GM18498 (cell line): ENCODE data around the gene TANC1.
A peak's percentile ranks its signal among the peaks of the same experiment; 100 is the strongest.
"Not testable (repeated sequence)": the region's sequence is repeated elsewhere in the genome, so short reads cannot be mapped to it uniquely, and the experiment has no call there.

Source experiments
- ATAC-seq: cut with Tn5 transposase; IDR thresholded peaks from one replicate; pipeline ENCODE4 v1.9.1; 2021; ENCODE audit warnings: mild to moderate bottlenecking, moderate library complexity; ENCODE audit not compliant: unreplicated experiment

Gene TANC1

GRCh38 chr2:159082119-159082518, 113.7 kb downstream of the TANC1 start:
- no peak for ATAC-seq

DNA sequence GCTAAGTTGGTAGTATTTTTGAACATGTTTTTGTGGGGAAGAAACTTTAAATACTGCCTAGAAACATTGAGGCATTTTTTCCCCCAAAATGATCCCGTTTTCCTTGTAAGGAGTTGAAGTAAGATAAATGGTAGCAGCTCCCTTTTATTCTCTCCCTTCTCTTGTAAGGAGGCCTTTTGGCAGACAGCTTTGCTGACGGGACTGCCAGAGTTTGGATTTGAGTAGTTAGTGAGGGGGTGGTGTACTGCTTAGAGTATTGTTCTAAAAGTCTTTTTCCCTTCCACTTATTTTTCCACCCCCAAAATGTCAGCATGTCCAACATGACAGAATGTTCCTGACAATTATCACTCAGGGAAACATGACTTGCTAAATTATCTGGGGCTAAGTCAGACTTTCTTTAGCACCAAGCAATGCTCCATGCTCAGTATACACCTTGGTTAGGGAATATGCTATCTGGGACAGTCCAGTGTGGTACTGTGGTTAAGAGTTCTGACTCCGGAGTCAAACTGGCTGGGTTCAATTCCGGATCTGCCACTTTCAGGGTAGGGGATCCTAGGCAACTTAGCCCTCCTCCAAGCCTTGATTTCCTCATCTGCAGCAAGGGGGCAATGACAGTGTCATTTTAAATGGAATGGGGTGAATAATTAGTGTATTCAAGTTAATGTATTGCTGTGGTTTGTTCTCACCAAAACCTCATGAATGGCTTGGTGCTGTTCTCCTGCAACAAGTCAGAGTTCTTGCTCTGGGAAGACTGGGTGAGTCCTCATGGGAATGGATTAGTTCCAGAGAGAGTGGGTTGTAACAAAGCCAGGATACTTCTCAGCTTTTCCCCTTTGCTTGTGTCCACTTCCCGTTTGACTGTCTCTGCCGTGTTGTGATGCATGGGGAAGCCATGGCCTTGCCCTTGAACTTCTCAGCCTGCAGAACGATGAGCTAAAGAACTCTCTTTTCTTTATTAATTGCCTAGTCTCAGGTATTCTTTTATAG, 116.2 kb downstream of the TANC1 start:
- ATAC-seq = no peak

DNA sequence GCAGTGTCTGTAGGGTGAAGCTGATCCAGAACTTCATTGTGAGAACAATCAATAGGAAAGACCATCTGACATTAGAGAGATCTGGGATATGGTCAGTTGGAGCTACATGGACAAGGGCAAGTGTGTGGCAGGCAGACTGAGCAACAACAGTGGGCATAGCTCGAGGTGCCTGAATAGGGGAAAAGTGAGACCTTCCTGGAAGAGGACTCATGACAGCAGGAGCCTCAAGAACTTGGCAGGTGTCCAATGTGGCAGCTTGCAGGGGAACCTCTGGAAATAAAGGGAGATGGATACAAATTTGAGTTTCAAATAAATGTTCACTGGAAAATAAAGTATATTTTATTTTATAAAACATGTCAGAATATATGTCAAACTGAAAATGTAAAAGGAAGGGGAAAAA, 117.9 kb downstream of the TANC1 start:
- ATAC-seq = no peak

DNA sequence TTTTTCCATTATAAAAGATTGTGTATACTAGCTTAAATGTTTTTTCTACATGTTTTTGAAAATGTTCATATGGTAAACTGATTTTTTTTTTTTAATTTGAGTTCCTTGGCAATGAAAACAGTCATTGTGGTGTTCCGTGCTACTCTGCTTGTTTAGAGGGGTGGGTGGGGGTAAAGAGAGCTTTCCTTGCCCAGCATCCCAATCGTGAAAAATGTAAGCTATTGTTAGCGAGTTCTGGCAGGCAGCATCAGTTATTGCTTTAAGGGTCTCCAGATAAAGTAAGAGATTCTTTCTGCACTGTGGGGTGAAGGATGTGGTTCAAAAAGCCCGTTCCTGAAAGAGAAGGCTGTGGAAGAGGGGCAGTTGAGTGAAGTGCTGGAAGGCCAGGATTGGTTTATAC, 118.4 kb downstream of the TANC1 start:
- no peak for ATAC-seq

- no peak for ATAC-seq
These were observed 120.5 kb downstream of the TANC1 start for GRCh38 chr2:159088906-159089305.

GRCh38 chr2:159089543-159089942, 121.1 kb downstream of the TANC1 start:
- ATAC-seq = no peak

GRCh38 chr2:159090514-159091201, 122.2 kb downstream of the TANC1 start:
- ATAC-seq = peak; percentile 76

GRCh38 chr2:159091381-159091780, 122.9 kb downstream of the TANC1 start:
- no peak for ATAC-seq

- ATAC-seq = peak; percentile 65
These were observed 123.5 kb downstream of the TANC1 start for GRCh38 chr2:159091976-159092375.

GRCh38 chr2:159093497-159093896, 125.1 kb downstream of the TANC1 start:
- no peak for ATAC-seq

- ATAC-seq = no peak
These were observed 125.8 kb downstream of the TANC1 start for GRCh38 chr2:159094173-159094737.

- ATAC-seq = no peak
These were observed 127.4 kb downstream of the TANC1 start for GRCh38 chr2:159095813-159096212.

DNA sequence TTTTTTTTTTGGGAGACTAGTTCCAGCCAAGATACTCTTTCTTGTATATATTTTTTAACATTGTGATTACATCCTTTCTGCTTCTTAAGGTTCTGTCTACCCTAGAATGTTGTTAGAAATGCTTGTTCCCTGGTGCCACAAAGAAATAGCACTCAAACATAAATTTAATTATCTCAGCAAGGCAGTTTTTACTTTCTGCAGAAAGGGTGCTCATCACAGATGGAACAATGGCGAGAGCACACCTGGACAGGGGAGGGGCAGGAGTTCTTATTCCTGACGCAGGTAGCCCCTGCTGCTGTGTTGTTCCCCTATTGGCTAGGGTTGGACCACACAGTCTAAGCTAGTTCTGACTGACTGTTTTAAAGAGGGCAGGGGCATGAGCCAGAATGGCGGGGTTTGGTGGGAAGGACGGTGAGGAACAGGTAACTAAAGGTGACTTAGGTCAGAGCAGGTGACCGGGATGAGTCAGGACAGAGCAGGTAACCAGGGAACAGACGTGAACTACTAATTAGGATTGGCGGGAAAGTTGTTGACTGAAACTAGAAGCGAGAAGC, 127.9 kb downstream of the TANC1 start:
- not testable (repeated sequence) for ATAC-seq

DNA sequence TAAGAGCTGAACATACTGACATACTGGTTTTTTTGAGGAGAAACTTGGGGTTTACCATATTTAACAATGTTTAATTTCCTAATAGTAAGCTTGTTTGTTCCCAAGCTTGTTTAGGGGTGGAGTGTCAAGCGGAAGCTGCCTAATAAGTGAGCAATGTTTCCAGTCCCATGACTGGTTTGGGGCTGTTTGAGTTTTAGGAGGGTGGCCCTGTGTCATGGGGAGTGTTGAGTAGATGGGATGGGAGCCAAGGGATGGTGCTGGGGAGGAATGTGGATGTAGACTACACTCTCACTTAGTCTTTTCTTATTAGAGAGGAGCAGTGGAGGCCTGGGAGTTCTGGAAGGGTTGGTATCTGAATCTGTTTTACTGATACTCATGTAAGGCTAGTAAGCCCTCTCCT, 128.5 kb downstream of the TANC1 start:
- ATAC-seq = no peak

GRCh38 chr2:159098361-159098760, 129.9 kb downstream of the TANC1 start:
- ATAC-seq = no peak

GRCh38 chr2:159098921-159099411, 130.5 kb downstream of the TANC1 start:
- ATAC-seq = no peak

DNA sequence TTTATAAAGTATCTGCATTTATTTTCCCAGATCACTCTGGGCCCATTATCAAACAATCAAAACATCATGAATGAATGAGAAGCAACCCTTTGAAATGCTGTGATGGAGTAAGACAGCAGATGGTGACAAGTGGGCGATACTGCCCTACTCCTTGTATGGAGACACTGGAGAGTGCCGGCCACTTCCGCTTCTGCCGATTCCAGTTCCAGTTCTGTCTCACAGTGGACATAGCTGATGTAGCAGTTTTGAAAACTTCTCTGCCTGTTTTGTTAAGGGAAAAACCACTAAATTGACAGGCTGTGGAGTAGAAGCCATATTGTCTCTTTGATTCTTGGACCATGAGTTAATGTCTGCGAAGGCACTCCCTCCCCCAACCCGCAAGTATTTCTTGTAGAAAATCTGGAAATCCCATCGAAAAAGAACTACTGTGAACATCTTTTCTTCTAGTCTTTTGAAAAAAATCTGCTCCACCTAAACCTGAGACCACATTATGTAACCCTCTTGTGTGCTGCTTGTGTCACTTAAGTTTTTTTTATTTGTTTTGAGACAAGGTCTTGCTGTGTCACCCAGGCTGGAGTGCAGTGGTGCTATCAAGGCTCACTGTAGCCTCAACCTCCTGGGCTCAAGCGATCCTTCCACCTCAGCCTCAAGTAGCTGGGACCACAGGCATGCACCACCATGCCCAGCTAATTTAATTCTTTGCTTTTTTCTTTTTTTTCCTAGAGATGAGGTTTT, 133.5 kb downstream of the TANC1 start:
- ATAC-seq = no peak

GRCh38 chr2:159103411-159103810, 135.0 kb downstream of the TANC1 start:
- ATAC-seq = no peak

- ATAC-seq = no peak
These were observed 137.7 kb downstream of the TANC1 start for GRCh38 chr2:159106109-159106508.

DNA sequence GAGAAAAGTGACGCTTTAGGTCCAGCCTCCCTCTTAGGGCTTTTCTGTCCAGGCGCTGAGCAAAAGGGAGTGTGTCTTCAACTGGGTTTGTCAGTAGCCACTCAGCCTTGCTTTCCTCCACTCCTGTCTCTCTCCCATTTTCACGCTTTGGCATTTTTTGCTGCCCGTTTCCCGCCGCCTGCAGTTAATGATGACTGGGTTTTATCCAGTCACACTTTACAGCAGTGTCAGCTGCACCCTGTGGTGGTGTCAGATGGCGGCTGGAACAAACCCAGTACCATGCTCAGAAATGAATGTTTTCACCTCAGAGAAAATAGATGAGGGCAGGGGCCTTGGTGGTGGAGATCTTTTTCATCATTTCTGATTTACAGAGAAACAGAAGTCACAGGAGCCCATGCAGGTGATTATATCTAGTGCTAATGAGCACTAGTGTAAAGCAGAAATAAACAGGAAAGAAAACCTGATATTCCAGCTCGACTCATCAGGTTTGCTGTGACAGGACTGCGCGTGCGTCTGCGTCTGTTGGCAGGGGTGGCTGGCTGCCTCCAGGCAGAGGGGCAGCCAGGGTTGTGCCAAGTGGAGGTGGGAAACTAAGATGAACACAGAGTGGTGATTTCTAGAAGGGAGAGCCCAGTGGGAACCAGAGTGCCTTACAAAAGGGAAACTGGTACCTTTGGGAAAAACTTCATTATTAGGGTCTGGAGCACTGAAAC, 139.9 kb downstream of the TANC1 start:
- no peak for ATAC-seq
